ENCODE results near the gene SOBP. TPM values are rescaled to one million over a fixed set of nuclear protein-coding genes. Genes with fewer than 3 reads are reported as not detected.

SOBP gene
- polyA plus RNA-seq, 2 of the 4 experiments (the other 2 are of a cell fraction): 0.18 to 0.53 TPM

DNA sequence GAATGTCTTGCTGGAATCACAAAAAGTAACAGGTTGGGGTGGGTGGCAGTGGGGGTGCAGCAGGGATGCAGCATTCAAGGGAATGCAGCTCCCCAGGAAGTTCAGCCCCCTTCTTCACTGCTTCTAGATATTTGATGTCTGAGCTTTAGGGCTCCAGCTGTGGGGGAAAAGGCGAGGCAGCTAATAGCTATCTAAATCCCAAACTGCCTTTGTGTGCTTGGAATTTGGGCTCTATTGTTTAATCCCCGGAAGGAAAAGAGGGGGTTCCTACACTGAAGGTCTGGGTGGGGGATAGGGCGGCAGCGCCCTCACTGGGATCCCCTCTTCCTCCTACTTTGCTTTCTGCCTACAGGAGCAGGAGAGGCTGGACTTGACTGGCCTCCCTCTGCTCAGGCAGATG is 116.5 kb downstream of the SOBP start:
- no peak overlapping the region for H3K4me3 ChIP-seq
- no peak for TF ChIP-seq JUN (IDR thresholded peaks at IDR 0.05)
- TF ChIP-seq RNF2 (IDR thresholded peaks at IDR 0.05; ENCODE audit: borderline replicate concordance, low read depth): no peak
- no peak for TF ChIP-seq NR3C1 (IDR thresholded peaks at IDR 0.05)
- no peak for TF ChIP-seq HOXB5 (CRISPR knock-in tag; IDR thresholded peaks at IDR 0.05)
- no peak for TF ChIP-seq EHF (CRISPR knock-in tag; IDR thresholded peaks at IDR 0.05)
- TF ChIP-seq CHD2 (IDR thresholded peaks at IDR 0.05; ENCODE audit: low read length, partially characterized antibody): no peak
- TF ChIP-seq, protein P1, sequence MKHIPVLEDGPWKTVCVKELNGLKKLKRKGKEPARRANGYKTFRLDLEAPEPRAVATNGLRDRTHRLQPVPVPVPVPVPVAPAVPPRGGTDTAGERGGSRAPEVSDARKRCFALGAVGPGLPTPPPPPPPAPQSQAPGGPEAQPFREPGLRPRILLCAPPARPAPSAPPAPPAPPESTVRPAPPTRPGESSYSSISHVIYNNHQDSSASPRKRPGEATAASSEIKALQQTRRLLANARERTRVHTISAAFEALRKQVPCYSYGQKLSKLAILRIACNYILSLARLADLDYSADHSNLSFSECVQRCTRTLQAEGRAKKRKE (CRISPR knock-in tag; IDR thresholded peaks at IDR 0.05; ENCODE audit: low read depth): no peak
- TF ChIP-seq POLR2A (IDR thresholded peaks at IDR 0.05; ENCODE audit: low read length): no peak
- TF ChIP-seq FOXS1 (CRISPR knock-in tag; IDR thresholded peaks at IDR 0.05): no peak
- no peak for TF ChIP-seq HOXA7 (CRISPR knock-in tag; IDR thresholded peaks at IDR 0.05)
- TF ChIP-seq MAZ (IDR thresholded peaks at IDR 0.05; ENCODE audit: borderline replicate concordance, low read depth, low read length): no peak
- TF ChIP-seq HDAC2 (IDR thresholded peaks at IDR 0.05): no peak
- TF ChIP-seq RAD21 (conservative IDR thresholded peaks at IDR 0.05 in 1 of 2, IDR thresholded peaks at IDR 0.05 in 1 of 2): no peak
- no peak for TF ChIP-seq NPAS2 (CRISPR knock-in tag; IDR thresholded peaks at IDR 0.05; ENCODE audit: borderline replicate concordance)
- no peak for TF ChIP-seq ZNF302 (CRISPR knock-in tag; IDR thresholded peaks at IDR 0.05)
- TF ChIP-seq SREBF2 (IDR thresholded peaks at IDR 0.05): no peak
- TF ChIP-seq, protein P2, sequence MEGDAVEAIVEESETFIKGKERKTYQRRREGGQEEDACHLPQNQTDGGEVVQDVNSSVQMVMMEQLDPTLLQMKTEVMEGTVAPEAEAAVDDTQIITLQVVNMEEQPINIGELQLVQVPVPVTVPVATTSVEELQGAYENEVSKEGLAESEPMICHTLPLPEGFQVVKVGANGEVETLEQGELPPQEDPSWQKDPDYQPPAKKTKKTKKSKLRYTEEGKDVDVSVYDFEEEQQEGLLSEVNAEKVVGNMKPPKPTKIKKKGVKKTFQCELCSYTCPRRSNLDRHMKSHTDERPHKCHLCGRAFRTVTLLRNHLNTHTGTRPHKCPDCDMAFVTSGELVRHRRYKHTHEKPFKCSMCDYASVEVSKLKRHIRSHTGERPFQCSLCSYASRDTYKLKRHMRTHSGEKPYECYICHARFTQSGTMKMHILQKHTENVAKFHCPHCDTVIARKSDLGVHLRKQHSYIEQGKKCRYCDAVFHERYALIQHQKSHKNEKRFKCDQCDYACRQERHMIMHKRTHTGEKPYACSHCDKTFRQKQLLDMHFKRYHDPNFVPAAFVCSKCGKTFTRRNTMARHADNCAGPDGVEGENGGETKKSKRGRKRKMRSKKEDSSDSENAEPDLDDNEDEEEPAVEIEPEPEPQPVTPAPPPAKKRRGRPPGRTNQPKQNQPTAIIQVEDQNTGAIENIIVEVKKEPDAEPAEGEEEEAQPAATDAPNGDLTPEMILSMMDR (IDR thresholded peaks at IDR 0.05): no peak
- TF ChIP-seq EP300 (IDR thresholded peaks at IDR 0.05): no peak
- TF ChIP-seq KDM5A (IDR thresholded peaks at IDR 0.05): no peak
- TF ChIP-seq RARB (CRISPR knock-in tag; IDR thresholded peaks at IDR 0.05): no peak
- CTCF ChIA-PET: interaction anchor here (1.9 kb wide), 1 partner anchor 98 kb away, joined by 6 read pairs; no protein-coding TSS in a partner anchor
- H3K4me1 ChIP-seq: peaks cover 8% of the 10 kb centered on the region
- WGBS (ENCODE audit: missing lambda C conversion rate): 87% methylated on average over 4 of the region's 4 CpGs
- H3K4me2 ChIP-seq: no peak overlapping the region
- FAIRE-seq: no peak
- DNase-seq (ENCODE audit: low read depth in 1 of 2, low spot score in 1 of 2): no peak
- H3K9me3 ChIP-seq: no peaks in the 10 kb centered on the region
- POLR2A ChIA-PET: no interaction called here
- ATAC-seq: no peak
- H3K27ac ChIP-seq: no peak overlapping the region

DNA sequence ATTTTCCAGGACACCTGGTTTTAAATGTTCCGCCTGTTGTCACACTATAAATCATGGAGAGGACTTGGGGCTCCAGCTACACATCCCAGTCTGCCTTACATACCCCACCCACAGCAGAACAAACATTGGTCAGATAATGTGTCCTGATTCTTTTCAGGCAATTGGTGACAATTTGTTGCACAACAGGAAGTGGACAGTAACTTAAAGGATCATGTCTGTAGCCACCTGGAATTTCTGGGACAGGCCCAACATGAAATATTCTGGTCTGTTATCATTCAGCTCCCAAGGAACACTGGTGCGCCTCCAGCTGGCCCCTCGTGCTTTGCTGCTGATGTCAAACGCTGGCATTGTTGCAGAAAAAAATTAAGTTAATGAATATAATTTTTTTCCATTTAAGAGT is 117.2 kb downstream of the SOBP start:
- no peak for FAIRE-seq
- Histone ChIP-seq H3K4me3 (no peak overlapping the region), H3K27ac (no peak overlapping the region), H3K4me1 (peaks cover under 1% of the 10 kb centered on the region; the same call in 2 of the 3 replicates), H3K4me2 (no peak overlapping the region), H3K9me3 (no peaks in the 10 kb centered on the region)
- POLR2A ChIA-PET: no interaction called here
- TF ChIP-seq FOSB (CRISPR knock-in tag; IDR thresholded peaks at IDR 0.05): no peak
- TF ChIP-seq RARB (CRISPR knock-in tag; IDR thresholded peaks at IDR 0.05): no peak
- TF ChIP-seq HOXB13 (CRISPR knock-in tag; IDR thresholded peaks at IDR 0.05; ENCODE audit: low read depth): no peak
- TF ChIP-seq GATA3 (IDR thresholded peaks at IDR 0.05; ENCODE audit: borderline replicate concordance): no peak
- TF ChIP-seq TP53 (CRISPR knock-in tag; IDR thresholded peaks at IDR 0.05): no peak
- TF ChIP-seq MYC (IDR thresholded peaks at IDR 0.05; ENCODE audit: borderline replicate concordance, low read length): no peak
- TF ChIP-seq POLR2AphosphoS2 (conservative IDR thresholded peaks at IDR 0.05; ENCODE audit: low read length): no peak
- no peak for TF ChIP-seq RFX5 (IDR thresholded peaks at IDR 0.05)
- no peak for TF ChIP-seq RAD21 (conservative IDR thresholded peaks at IDR 0.05 in 1 of 2, IDR thresholded peaks at IDR 0.05 in 1 of 2)
- TF ChIP-seq KDM1A (IDR thresholded peaks at IDR 0.05; ENCODE audit: low read depth): no peak
- no peak for TF ChIP-seq POLR2A (IDR thresholded peaks at IDR 0.05; ENCODE audit: low read length)
- TF ChIP-seq, protein P3, sequence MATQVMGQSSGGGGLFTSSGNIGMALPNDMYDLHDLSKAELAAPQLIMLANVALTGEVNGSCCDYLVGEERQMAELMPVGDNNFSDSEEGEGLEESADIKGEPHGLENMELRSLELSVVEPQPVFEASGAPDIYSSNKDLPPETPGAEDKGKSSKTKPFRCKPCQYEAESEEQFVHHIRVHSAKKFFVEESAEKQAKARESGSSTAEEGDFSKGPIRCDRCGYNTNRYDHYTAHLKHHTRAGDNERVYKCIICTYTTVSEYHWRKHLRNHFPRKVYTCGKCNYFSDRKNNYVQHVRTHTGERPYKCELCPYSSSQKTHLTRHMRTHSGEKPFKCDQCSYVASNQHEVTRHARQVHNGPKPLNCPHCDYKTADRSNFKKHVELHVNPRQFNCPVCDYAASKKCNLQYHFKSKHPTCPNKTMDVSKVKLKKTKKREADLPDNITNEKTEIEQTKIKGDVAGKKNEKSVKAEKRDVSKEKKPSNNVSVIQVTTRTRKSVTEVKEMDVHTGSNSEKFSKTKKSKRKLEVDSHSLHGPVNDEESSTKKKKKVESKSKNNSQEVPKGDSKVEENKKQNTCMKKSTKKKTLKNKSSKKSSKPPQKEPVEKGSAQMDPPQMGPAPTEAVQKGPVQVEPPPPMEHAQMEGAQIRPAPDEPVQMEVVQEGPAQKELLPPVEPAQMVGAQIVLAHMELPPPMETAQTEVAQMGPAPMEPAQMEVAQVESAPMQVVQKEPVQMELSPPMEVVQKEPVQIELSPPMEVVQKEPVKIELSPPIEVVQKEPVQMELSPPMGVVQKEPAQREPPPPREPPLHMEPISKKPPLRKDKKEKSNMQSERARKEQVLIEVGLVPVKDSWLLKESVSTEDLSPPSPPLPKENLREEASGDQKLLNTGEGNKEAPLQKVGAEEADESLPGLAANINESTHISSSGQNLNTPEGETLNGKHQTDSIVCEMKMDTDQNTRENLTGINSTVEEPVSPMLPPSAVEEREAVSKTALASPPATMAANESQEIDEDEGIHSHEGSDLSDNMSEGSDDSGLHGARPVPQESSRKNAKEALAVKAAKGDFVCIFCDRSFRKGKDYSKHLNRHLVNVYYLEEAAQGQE (IDR thresholded peaks at IDR 0.05): no peak
- TF ChIP-seq CHD2 (IDR thresholded peaks at IDR 0.05; ENCODE audit: low read length, partially characterized antibody): no peak
- TF ChIP-seq, protein P1 (CRISPR knock-in tag; IDR thresholded peaks at IDR 0.05; ENCODE audit: low read depth): no peak
- ATAC-seq: no peak
- CTCF ChIA-PET: interaction anchor here (1.9 kb wide), 1 partner anchor 97 kb away, joined by 6 read pairs; no protein-coding TSS in a partner anchor
- no peak for DNase-seq (ENCODE audit: low read depth in 1 of 2, low spot score in 1 of 2)
- 86% methylated on average over 4 of the region's 4 CpGs for WGBS (ENCODE audit: missing lambda C conversion rate)

Measured in A549 (cell line).